ENCODE results near the gene LETM1. TPM values are rescaled to one million over a fixed set of nuclear protein-coding genes. Genes with fewer than 3 reads are reported as not detected.
A peak's percentile ranks its signal among the peaks of the same experiment; 100 is the strongest.

LETM1 gene
- total and polyA plus RNA-seq, 2 experiments from 2014 or later, result 23.3 to 68.9 TPM

DNA sequence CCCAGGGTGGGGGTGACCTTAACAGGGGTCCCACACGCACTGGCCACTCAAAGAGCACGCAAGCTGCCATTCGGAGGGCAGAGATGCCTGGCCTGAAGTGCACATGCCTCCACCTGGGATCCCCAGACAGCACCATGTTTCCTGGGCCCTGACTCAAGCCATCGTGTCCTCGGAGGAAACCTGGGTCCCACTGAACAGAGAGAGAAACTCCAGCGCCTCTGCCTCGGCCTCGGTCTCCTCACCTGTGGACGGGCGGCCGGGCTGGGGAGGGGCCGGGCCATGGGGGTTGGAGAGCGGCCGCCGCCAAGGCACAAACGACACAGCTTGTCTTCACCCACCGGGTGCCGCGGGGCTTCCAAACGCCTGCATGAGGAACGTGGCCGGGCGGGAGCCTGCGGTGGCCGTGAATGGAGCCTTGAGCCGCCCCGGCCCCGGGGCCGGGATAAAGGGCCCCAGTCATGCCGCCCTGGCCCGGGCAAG is 92.8 kb downstream of the LETM1 start:
- H3F3A ChIP-seq (replicated peaks; ENCODE audit: low read depth), result no peaks in the 10 kb centered on the region
- DNase-seq (ENCODE audit: low spot score) (peak; percentile 65), ATAC-seq (peak; percentile 4)
- no peaks in the 10 kb centered on the region for H3K36me3 ChIP-seq (ENCODE audit: insufficient read depth)
- H3K27ac ChIP-seq (ENCODE audit: low read depth), result no peak overlapping the region
- Mint-ChIP-seq H3K9me3 (no peaks in the 10 kb centered on the region; the same call in 2 of the 3 replicates), H3K4me3 (no peak overlapping the region), H3K27me3 (ENCODE audit: insufficient read depth, low read depth, poor library complexity) (peaks cover 16% of the 10 kb centered on the region), H3K27ac (no peak overlapping the region), H3K4me1 (peaks cover 7% of the 10 kb centered on the region), H3K36me3 (ENCODE audit: low read depth) (no peaks in the 10 kb centered on the region)
- H3K27me3 ChIP-seq (ENCODE audit: insufficient read depth), result no peaks in the 10 kb centered on the region
- no peaks in the 10 kb centered on the region for H3K79me2 ChIP-seq (replicated peaks; ENCODE audit: insufficient read depth)
- 0 out of 2 replicates have a peak overlapping the region, but pooled peaks have one; percentile 47 for H2AFZ ChIP-seq
- peaks cover 18% of the 10 kb centered on the region for H3K4me1 ChIP-seq (ENCODE audit: insufficient read depth)
- no peak overlapping the region for H3K4me3 ChIP-seq
- TF ChIP-seq, protein P1, sequence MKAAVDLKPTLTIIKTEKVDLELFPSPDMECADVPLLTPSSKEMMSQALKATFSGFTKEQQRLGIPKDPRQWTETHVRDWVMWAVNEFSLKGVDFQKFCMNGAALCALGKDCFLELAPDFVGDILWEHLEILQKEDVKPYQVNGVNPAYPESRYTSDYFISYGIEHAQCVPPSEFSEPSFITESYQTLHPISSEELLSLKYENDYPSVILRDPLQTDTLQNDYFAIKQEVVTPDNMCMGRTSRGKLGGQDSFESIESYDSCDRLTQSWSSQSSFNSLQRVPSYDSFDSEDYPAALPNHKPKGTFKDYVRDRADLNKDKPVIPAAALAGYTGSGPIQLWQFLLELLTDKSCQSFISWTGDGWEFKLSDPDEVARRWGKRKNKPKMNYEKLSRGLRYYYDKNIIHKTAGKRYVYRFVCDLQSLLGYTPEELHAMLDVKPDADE (IDR thresholded peaks at IDR 0.05), result no peak
- TF ChIP-seq EZH2phosphoT487 (IDR thresholded peaks at IDR 0.05; ENCODE audit: unreplicated experiment) (no peak), CTCF (conservative IDR thresholded peaks at IDR 0.05; ENCODE audit: low read depth in 2 of 2) (no peak), ZNF331 (CRISPR knock-in tag; IDR thresholded peaks at IDR 0.05; ENCODE audit: low read depth) (no peak), EZH2 (IDR thresholded peaks at IDR 0.05; ENCODE audit: low read depth, unreplicated experiment) (no peak), STAT1 (IDR thresholded peaks at IDR 0.05; ENCODE audit: unreplicated experiment) (no peak), CREB1 (CRISPR knock-in tag; IDR thresholded peaks at IDR 0.05; ENCODE audit: low read depth) (no peak), ZNF114 (CRISPR knock-in tag; IDR thresholded peaks at IDR 0.05) (no peak), NANOG (IDR thresholded peaks at IDR 0.05; ENCODE audit: borderline replicate concordance) (no peak), POLR2AphosphoS5 (IDR thresholded peaks at IDR 0.05; ENCODE audit: low read depth) (no peak), JUNB (IDR thresholded peaks at IDR 0.05; ENCODE audit: unreplicated experiment) (no peak)
- TF ChIP-seq, protein P2, sequence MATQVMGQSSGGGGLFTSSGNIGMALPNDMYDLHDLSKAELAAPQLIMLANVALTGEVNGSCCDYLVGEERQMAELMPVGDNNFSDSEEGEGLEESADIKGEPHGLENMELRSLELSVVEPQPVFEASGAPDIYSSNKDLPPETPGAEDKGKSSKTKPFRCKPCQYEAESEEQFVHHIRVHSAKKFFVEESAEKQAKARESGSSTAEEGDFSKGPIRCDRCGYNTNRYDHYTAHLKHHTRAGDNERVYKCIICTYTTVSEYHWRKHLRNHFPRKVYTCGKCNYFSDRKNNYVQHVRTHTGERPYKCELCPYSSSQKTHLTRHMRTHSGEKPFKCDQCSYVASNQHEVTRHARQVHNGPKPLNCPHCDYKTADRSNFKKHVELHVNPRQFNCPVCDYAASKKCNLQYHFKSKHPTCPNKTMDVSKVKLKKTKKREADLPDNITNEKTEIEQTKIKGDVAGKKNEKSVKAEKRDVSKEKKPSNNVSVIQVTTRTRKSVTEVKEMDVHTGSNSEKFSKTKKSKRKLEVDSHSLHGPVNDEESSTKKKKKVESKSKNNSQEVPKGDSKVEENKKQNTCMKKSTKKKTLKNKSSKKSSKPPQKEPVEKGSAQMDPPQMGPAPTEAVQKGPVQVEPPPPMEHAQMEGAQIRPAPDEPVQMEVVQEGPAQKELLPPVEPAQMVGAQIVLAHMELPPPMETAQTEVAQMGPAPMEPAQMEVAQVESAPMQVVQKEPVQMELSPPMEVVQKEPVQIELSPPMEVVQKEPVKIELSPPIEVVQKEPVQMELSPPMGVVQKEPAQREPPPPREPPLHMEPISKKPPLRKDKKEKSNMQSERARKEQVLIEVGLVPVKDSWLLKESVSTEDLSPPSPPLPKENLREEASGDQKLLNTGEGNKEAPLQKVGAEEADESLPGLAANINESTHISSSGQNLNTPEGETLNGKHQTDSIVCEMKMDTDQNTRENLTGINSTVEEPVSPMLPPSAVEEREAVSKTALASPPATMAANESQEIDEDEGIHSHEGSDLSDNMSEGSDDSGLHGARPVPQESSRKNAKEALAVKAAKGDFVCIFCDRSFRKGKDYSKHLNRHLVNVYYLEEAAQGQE (IDR thresholded peaks at IDR 0.05; ENCODE audit: unreplicated experiment), result no peak
- TF ChIP-seq, protein P3, sequence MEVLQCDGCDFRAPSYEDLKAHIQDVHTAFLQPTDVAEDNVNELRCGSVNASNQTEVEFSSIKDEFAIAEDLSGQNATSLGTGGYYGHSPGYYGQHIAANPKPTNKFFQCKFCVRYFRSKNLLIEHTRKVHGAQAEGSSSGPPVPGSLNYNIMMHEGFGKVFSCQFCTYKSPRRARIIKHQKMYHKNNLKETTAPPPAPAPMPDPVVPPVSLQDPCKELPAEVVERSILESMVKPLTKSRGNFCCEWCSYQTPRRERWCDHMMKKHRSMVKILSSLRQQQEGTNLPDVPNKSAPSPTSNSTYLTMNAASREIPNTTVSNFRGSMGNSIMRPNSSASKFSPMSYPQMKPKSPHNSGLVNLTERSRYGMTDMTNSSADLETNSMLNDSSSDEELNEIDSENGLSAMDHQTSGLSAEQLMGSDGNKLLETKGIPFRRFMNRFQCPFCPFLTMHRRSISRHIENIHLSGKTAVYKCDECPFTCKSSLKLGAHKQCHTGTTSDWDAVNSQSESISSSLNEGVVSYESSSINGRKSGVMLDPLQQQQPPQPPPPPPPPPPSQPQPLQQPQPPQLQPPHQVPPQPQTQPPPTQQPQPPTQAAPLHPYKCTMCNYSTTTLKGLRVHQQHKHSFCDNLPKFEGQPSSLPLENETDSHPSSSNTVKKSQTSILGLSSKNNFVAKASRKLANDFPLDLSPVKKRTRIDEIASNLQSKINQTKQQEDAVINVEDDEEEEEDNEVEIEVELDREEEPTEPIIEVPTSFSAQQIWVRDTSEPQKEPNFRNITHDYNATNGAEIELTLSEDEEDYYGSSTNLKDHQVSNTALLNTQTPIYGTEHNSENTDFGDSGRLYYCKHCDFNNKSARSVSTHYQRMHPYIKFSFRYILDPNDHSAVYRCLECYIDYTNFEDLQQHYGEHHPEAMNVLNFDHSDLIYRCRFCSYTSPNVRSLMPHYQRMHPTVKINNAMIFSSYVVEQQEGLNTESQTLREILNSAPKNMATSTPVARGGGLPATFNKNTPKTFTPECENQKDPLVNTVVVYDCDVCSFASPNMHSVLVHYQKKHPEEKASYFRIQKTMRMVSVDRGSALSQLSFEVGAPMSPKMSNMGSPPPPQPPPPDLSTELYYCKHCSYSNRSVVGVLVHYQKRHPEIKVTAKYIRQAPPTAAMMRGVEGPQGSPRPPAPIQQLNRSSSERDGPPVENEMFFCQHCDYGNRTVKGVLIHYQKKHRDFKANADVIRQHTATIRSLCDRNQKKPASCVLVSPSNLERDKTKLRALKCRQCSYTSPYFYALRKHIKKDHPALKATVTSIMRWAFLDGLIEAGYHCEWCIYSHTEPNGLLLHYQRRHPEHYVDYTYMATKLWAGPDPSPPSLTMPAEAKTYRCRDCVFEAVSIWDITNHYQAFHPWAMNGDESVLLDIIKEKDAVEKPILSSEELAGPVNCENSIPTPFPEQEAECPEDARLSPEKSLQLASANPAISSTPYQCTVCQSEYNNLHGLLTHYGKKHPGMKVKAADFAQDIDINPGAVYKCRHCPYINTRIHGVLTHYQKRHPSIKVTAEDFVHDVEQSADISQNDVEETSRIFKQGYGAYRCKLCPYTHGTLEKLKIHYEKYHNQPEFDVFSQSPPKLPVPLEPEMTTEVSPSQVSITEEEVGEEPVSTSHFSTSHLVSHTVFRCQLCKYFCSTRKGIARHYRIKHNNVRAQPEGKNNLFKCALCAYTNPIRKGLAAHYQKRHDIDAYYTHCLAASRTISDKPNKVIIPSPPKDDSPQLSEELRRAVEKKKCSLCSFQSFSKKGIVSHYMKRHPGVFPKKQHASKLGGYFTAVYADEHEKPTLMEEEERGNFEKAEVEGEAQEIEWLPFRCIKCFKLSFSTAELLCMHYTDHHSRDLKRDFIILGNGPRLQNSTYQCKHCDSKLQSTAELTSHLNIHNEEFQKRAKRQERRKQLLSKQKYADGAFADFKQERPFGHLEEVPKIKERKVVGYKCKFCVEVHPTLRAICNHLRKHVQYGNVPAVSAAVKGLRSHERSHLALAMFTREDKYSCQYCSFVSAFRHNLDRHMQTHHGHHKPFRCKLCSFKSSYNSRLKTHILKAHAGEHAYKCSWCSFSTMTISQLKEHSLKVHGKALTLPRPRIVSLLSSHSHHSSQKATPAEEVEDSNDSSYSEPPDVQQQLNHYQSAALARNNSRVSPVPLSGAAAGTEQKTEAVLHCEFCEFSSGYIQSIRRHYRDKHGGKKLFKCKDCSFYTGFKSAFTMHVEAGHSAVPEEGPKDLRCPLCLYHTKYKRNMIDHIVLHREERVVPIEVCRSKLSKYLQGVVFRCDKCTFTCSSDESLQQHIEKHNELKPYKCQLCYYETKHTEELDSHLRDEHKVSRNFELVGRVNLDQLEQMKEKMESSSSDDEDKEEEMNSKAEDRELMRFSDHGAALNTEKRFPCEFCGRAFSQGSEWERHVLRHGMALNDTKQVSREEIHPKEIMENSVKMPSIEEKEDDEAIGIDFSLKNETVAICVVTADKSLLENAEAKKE (CRISPR knock-in tag; IDR thresholded peaks at IDR 0.05), result no peak
- no peaks in the 10 kb centered on the region for H4K20me1 ChIP-seq (replicated peaks; ENCODE audit: insufficient read depth)
- H3K9me2 ChIP-seq (ENCODE audit: insufficient read depth), result no peaks in the 10 kb centered on the region
- H3K4me2 ChIP-seq, result no peak overlapping the region

All from GM23338 (cell line).